HCT116 (cell line): ENCODE data around the gene MYO3B. TPM values are rescaled to one million over a fixed set of nuclear protein-coding genes. Genes with fewer than 3 reads are reported as not detected.

Experiments used
- ATAC-seq: fragments of 200-7000 bp; cut with Tn5 transposase; 2 replicates; pipeline ENCODE4 v1.9.1; 2020; ENCODE audit warnings: mild to moderate bottlenecking, moderate library complexity
- BruUV-seq: library from RNA; stranded (reverse); fragments of 400-500 nt; replicated peaks from 2 replicates; lab custom pipeline; 2021; lab: Mats Ljungman, UMichigan
- CTCF ChIA-PET: fragments of 300-600 bp; sonication (Branson Sonifier 250); formaldehyde crosslinking; loops from one replicate; lab custom pipeline; 2021; ENCODE audit warnings: antibody characterized with exemption; lab: Charles Lee
- POLR2A ChIA-PET: fragments of 300-600, 350-600 bp; sonication (Branson Sonifier 250); formaldehyde crosslinking; loops from one replicate; lab custom pipeline; 2021; ENCODE audit warnings: antibody characterized with exemption; lab: Charles Lee
- RAD21 ChIA-PET, 2 experiments: fragments of 300-600 bp; sonication (Branson Sonifier 250); formaldehyde crosslinking; loops; one replicate each; lab custom pipeline; 2023; ENCODE audit warnings: low total read pairs in 2 of 2; ENCODE audit not compliant: uncharacterized antibody in 2 of 2, unreplicated experiment in 2 of 2, low non-redundant PET in 1 of 2; lab: Charles Lee
- DNase-seq: peaks from one replicate; pipeline ENCODE4 v3.0.0-alpha.2; 2010; ENCODE audit warnings: low read depth, low spot score
- H2AFZ ChIP-seq: fragments of 200-600 bp; shearing (Covaris generic), sonication (generic); 2 replicates; pipeline ENCODE4 v1.6.1; 2017; ENCODE audit warnings: low read depth, mixed run types, mixed read lengths, antibody characterized with exemption, low read length; ENCODE audit not compliant: poor library complexity, severe bottlenecking
- H3K27ac ChIP-seq: 2 replicates; pipeline ENCODE4 v1.5.1; 2012; ENCODE audit warnings: low read depth, low read length
- H3K27me3 ChIP-seq: fragments of 200-600 bp; sonication (generic); 2 replicates; pipeline ENCODE4 v1.6.1; 2016; ENCODE audit warnings: mixed run types, low read length, mixed read lengths; ENCODE audit not compliant: insufficient read depth
- H3K36me3 ChIP-seq, 2 experiments: fragments of 200-500 bp in 1 of 2; fragments of 200-600 bp in 1 of 2; sonication (Bioruptor generic) in 1 of 2; sonication (generic) in 1 of 2; 2 replicates each; pipeline versions ENCODE4 v1.5.1 to v1.6.1; 2014 to 2016; ENCODE audit warnings: low read length in 2 of 2, inconsistent platforms in 1 of 2, mixed read lengths in 1 of 2, mixed run types in 1 of 2; ENCODE audit not compliant: insufficient read depth in 2 of 2, control insufficient read depth in 1 of 2
- H3K4me1 ChIP-seq, 2 experiments: fragments of 200-600 bp in 1 of 2; sonication (generic) in 1 of 2; 2 replicates each; pipeline versions ENCODE4 v1.5.1 to v1.6.1; 2012 to 2017; ENCODE audit warnings: low read length in 2 of 2, inconsistent platforms in 1 of 2, mild to moderate bottlenecking in 1 of 2, mixed read lengths in 1 of 2, mixed run types in 1 of 2, moderate library complexity in 1 of 2; ENCODE audit not compliant: insufficient read depth in 2 of 2, control insufficient read depth in 1 of 2
- H3K4me2 ChIP-seq: fragments of 200-600 bp; sonication (generic); 2 replicates; pipeline ENCODE4 v1.6.1; 2017; ENCODE audit warnings: mixed run types, low read length, mixed read lengths
- H3K4me3 ChIP-seq, 2 experiments: fragments of 200-600 bp in 1 of 2; sonication (generic) in 1 of 2; replicated peaks in 1 of 2; 2 replicates each; pipeline ENCODE4 v1.5.1; 2011 to 2016; ENCODE audit warnings: low read length in 2 of 2, control low read depth in 1 of 2, low read depth in 1 of 2, mild to moderate bottlenecking in 1 of 2, mixed read lengths in 1 of 2, mixed run types in 1 of 2
- H3K79me2 ChIP-seq: fragments of 200-600 bp; sonication (generic); 2 replicates; pipeline ENCODE4 v1.6.1; 2017; ENCODE audit warnings: mild to moderate bottlenecking, mixed run types, low read length, moderate library complexity, mixed read lengths; ENCODE audit not compliant: insufficient read depth
- H3K9ac ChIP-seq: fragments of 200-600 bp; sonication (generic); 2 replicates; pipeline ENCODE4 v1.6.1; 2016; ENCODE audit warnings: low read length, mixed read lengths
- H3K9me2 ChIP-seq: fragments of 200-600 bp; sonication (generic), shearing (Covaris generic); 2 replicates; pipeline ENCODE4 v1.6.1; 2017; ENCODE audit warnings: mixed run types, mild to moderate bottlenecking, moderate library complexity; ENCODE audit not compliant: insufficient read depth
- H3K9me3 ChIP-seq, 2 experiments: fragments of 200-500 bp in 1 of 2; fragments of 200-600 bp in 1 of 2; sonication (Bioruptor generic) in 1 of 2; sonication (generic) in 1 of 2; 2 replicates each; pipeline ENCODE4 v1.6.1; 2014 to 2017; ENCODE audit warnings: low read length in 2 of 2, mixed read lengths in 2 of 2, inconsistent platforms in 1 of 2, low read depth in 1 of 2, mild to moderate bottlenecking in 1 of 2, mixed run types in 1 of 2, moderate library complexity in 1 of 2; ENCODE audit not compliant: control insufficient read depth in 1 of 2, insufficient read depth in 1 of 2
- H4K20me1 ChIP-seq: fragments of 200-600 bp; sonication (generic), shearing (Covaris generic); 2 replicates; pipeline ENCODE4 v1.6.1; 2017; ENCODE audit warnings: mixed run types, mild to moderate bottlenecking, moderate library complexity; ENCODE audit not compliant: insufficient read depth
- CBX3 ChIP-seq: IDR thresholded peaks from 2 replicates; pipeline ENCODE4 v1.6.1; 2012; ENCODE audit warnings: low read depth
- FOSL1 ChIP-seq: IDR thresholded peaks from 2 replicates; pipeline ENCODE4 v1.6.1; 2012; ENCODE audit warnings: low read depth
- MAX ChIP-seq: IDR thresholded peaks from 2 replicates; pipeline ENCODE4 v1.6.1; 2012
- intact Hi-C: fragments of 100-400 bp; cut with micrococcal nuclease; formaldehyde crosslinking; loops from 2 replicates; pipeline ENCODE4 v1.10.0; 2022
- total RNA-seq: library from RNA; stranded (reverse); gene quantifications from one replicate; pipeline ENCODE4 v1.2.1, GENCODE V29; 2021; ENCODE audit not compliant: unreplicated experiment

Gene MYO3B
- total RNA-seq, 1 experiment from 2014 or later: not detected

- no peak overlapping the region for H3K4me3 ChIP-seq
- no peaks in the 10 kb centered on the region for H4K20me1 ChIP-seq
- H3K9ac ChIP-seq: no peak overlapping the region
- H3K27me3 ChIP-seq: no peaks in the 10 kb centered on the region
- H3K27ac ChIP-seq: no peak overlapping the region
- RAD21 ChIA-PET: no interaction called here
- no TSS peak for BruUV-seq
- H3K9me2 ChIP-seq: no peaks in the 10 kb centered on the region
- no peaks in the 10 kb centered on the region for H3K4me1 ChIP-seq
- no peaks in the 10 kb centered on the region for H3K79me2 ChIP-seq
- H3K36me3 ChIP-seq: no peaks in the 10 kb centered on the region
- no peaks in the 10 kb centered on the region for H3K9me3 ChIP-seq
- DNase-seq (no peak), ATAC-seq (no peak)
- no peak overlapping the region for H3K4me2 ChIP-seq
- intact Hi-C loops: no loop called here
- CTCF ChIA-PET: interaction anchor here (0.6 kb wide), 1 partner anchor 229 kb away, joined by 3 read pairs; the partner anchor contains the start of gene GAD1
- TF ChIP-seq FOSL1 (no peak), CBX3 (no peak)
- TF ChIP-seq, all 23 proteins: peak for 0
- no peak overlapping the region for H2AFZ ChIP-seq
- POLR2A ChIA-PET: no interaction called here
These were observed 410.0 kb downstream of the MYO3B start for GRCh38 chr2:170587922-170588321.

GRCh38 chr2:170588729-170589128, 410.8 kb downstream of the MYO3B start:
- Histone ChIP-seq H3K27ac (no peak overlapping the region), H4K20me1 (no peaks in the 10 kb centered on the region), H3K9ac (no peak overlapping the region), H3K4me2 (no peak overlapping the region), H3K36me3 (no peaks in the 10 kb centered on the region), H3K79me2 (no peaks in the 10 kb centered on the region), H3K9me3 (no peaks in the 10 kb centered on the region), H2AFZ (no peak overlapping the region), H3K9me2 (no peaks in the 10 kb centered on the region), H3K4me3 (no peak overlapping the region), H3K27me3 (no peaks in the 10 kb centered on the region), H3K4me1 (no peaks in the 10 kb centered on the region)
- intact Hi-C loops: no loop called here
- no TSS peak for BruUV-seq
- ATAC-seq: no peak
- TF ChIP-seq MAX: no peak
- TF ChIP-seq CBX3: no peak
- ChIA-PET CTCF (no interaction called here), RAD21 (no interaction called here), POLR2A (no interaction called here)
- no peak for DNase-seq
